ENCODE results near the gene MRM3.

MRM3 gene

GRCh38 chr17:800446-801242, 18.5 kb downstream of the MRM3 start:
- H3K4me1 ChIP-seq (ENCODE audit: insufficient read depth, low read length, poor library complexity, severe bottlenecking) = no peaks in the 10 kb centered on the region
- TF ChIP-seq EZH2phosphoT487 (IDR thresholded peaks at IDR 0.05; ENCODE audit: borderline replicate concordance) (no peak), CTCF (conservative IDR thresholded peaks at IDR 0.05; ENCODE audit: low read length) (no peak)
- H4K20me1 ChIP-seq (ENCODE audit: insufficient read depth, low read length, poor library complexity, severe bottlenecking) = no peaks in the 10 kb centered on the region
- H3K9ac ChIP-seq (ENCODE audit: low read depth, low read length, poor library complexity, severe bottlenecking) = no peak overlapping the region
- H3F3A ChIP-seq (ENCODE audit: low read depth) = no peaks in the 10 kb centered on the region
- no peaks in the 10 kb centered on the region for H3K27me3 ChIP-seq (ENCODE audit: insufficient read depth, low read length, poor library complexity, severe bottlenecking)
- no peak overlapping the region for H2AFZ ChIP-seq (ENCODE audit: low read length)
- no peak overlapping the region for H3K4me2 ChIP-seq (ENCODE audit: low read depth, low read length, poor library complexity, severe bottlenecking)
- H3K36me3 ChIP-seq (ENCODE audit: insufficient read depth, low read length) = no peaks in the 10 kb centered on the region
- no peak overlapping the region for H3K4me3 ChIP-seq (ENCODE audit: low read length, poor library complexity, severe bottlenecking)
- H3K9me3 ChIP-seq (ENCODE audit: insufficient read depth, low read depth, low read length) = no peaks in the 10 kb centered on the region; the same call in 1 of the 2 replicates
- H3K9me2 ChIP-seq (replicated peaks; ENCODE audit: low read depth, low read length) = no peaks in the 10 kb centered on the region
- H3K79me2 ChIP-seq (ENCODE audit: insufficient read depth, low read length) = no peaks in the 10 kb centered on the region

- Histone ChIP-seq H3K9ac (ENCODE audit: low read depth, low read length, poor library complexity, severe bottlenecking) (no peak overlapping the region), H4K20me1 (ENCODE audit: insufficient read depth, low read length, poor library complexity, severe bottlenecking) (no peaks in the 10 kb centered on the region), H3K79me2 (ENCODE audit: insufficient read depth, low read length) (no peaks in the 10 kb centered on the region), H3K4me2 (ENCODE audit: low read depth, low read length, poor library complexity, severe bottlenecking) (no peak overlapping the region), H2AFZ (ENCODE audit: low read length) (no peak overlapping the region), H3K9me3 (ENCODE audit: insufficient read depth, low read depth, low read length) (no peaks in the 10 kb centered on the region; the same call in 1 of the 2 replicates), H3K4me3 (ENCODE audit: low read length, poor library complexity, severe bottlenecking) (no peak overlapping the region), H3K9me2 (replicated peaks; ENCODE audit: low read depth, low read length) (no peaks in the 10 kb centered on the region), H3K27me3 (ENCODE audit: insufficient read depth, low read length, poor library complexity, severe bottlenecking) (no peaks in the 10 kb centered on the region), H3F3A (ENCODE audit: low read depth) (no peaks in the 10 kb centered on the region), H3K36me3 (ENCODE audit: insufficient read depth, low read length) (no peaks in the 10 kb centered on the region), H3K4me1 (ENCODE audit: insufficient read depth, low read length, poor library complexity, severe bottlenecking) (no peaks in the 10 kb centered on the region)
- TF ChIP-seq EZH2phosphoT487 (IDR thresholded peaks at IDR 0.05; ENCODE audit: borderline replicate concordance) = no peak
- TF ChIP-seq CTCF (conservative IDR thresholded peaks at IDR 0.05; ENCODE audit: low read length) = no peak
Observed at GRCh38 chr17:801660-802059, 19.5 kb downstream of the MRM3 start.

GRCh38 chr17:802481-802880, 20.3 kb downstream of the MRM3 start:
- Histone ChIP-seq H3K4me1 (ENCODE audit: insufficient read depth, low read length, poor library complexity, severe bottlenecking) (no peaks in the 10 kb centered on the region), H3K9me3 (ENCODE audit: insufficient read depth, low read depth, low read length) (no peaks in the 10 kb centered on the region; the same call in 1 of the 2 replicates), H3K79me2 (ENCODE audit: insufficient read depth, low read length) (no peaks in the 10 kb centered on the region), H3K36me3 (ENCODE audit: insufficient read depth, low read length) (no peaks in the 10 kb centered on the region), H3K4me3 (ENCODE audit: low read length, poor library complexity, severe bottlenecking) (no peak overlapping the region), H3F3A (ENCODE audit: low read depth) (no peaks in the 10 kb centered on the region), H3K9me2 (replicated peaks; ENCODE audit: low read depth, low read length) (no peaks in the 10 kb centered on the region), H3K27me3 (ENCODE audit: insufficient read depth, low read length, poor library complexity, severe bottlenecking) (no peaks in the 10 kb centered on the region), H3K9ac (ENCODE audit: low read depth, low read length, poor library complexity, severe bottlenecking) (no peak overlapping the region), H3K4me2 (ENCODE audit: low read depth, low read length, poor library complexity, severe bottlenecking) (no peak overlapping the region), H4K20me1 (ENCODE audit: insufficient read depth, low read length, poor library complexity, severe bottlenecking) (no peaks in the 10 kb centered on the region), H2AFZ (ENCODE audit: low read length) (no peak overlapping the region)
- TF ChIP-seq CTCF (conservative IDR thresholded peaks at IDR 0.05; ENCODE audit: low read length) = no peak
- TF ChIP-seq EZH2phosphoT487 (IDR thresholded peaks at IDR 0.05; ENCODE audit: borderline replicate concordance) = no peak

Measured in Loucy (cell line).